Myocyte (in vitro differentiated cells): ENCODE measurements around the gene PEX3. TPM values are rescaled to one million over a fixed set of nuclear protein-coding genes. Genes with fewer than 3 reads are reported as not detected.
"Not testable (repeated sequence)": the region's sequence is repeated elsewhere in the genome, so short reads cannot be mapped to it uniquely, and the experiment has no call there.

ENCODE experiments used
- DNase-seq: peaks from one replicate; pipeline ENCODE4 v3.0.0-alpha.2; 2012; ENCODE audit warnings: low read depth
- total RNA-seq: library from RNA; depleted of rRNA; stranded (reverse); fragments of >200 nt; gene quantifications from 2 replicates; pipeline ENCODE4 v1.2.3, GENCODE V29; 2014

The PEX3 gene
- total RNA-seq, 1 donor from 2014 or later = 13.3 TPM

DNA sequence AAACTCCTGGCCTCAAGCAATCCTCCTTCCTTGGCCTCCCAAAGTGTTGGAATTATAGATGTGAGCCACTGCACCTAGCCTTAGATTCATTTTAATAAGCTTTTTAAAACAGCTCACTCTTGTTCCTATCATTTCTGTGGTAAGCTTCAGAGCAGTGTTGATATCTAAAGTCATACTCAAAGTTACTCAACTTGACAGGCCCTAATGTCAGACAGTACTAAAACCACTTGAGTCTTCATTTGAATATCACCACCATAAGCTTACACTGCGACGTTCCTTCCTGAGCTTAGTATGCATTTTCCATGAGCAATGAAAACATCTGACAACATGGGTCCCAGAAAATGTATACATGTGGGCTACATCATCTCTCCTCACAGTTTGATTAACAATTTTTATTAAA, 54.9 kb downstream of the PEX3 start:
- DNase-seq = no peak

DNA sequence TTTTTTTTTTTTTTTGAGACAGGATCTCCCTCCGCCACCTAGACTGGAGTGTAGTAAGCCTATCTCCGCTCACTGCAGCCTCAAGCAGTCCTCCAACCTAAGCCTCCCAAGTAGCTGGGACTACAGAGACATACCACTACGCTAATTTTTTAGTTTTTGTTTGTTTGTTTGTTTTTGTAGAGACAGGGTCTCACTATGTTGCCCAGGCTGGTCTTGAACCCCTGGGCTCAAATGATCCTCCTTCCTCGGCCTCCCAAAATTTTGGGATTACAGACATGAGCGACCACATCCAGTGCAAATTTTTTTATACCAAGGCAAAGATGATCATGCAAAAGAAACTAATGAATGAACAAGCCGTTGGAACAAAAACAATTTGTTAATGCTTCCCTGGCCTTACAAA, 55.6 kb downstream of the PEX3 start:
- no peak for DNase-seq

DNA sequence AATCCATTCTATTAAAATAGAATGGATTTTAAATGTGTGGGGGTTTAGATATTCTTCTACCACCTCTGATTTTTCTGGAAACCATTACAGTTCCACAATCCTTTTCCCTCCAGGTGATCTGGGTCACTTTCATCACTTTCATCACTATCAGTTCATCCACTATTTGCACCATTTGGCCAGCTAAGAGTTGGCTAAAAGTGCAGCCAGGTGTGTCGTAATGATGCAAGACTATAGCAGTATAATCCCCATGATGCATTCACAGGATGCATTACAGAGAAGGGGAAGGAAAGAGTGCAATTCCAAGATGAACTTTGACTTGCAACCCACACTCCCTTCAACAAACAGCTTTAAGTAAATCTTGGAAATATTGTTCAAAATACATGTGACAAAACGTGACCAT, 56.0 kb downstream of the PEX3 start:
- no peak for DNase-seq

GRCh38 chr6:143507358-143508145, 56.9 kb downstream of the PEX3 start:
- DNase-seq = no peak

- not testable (repeated sequence) for DNase-seq
Measured at GRCh38 chr6:143510326-143510725, 59.7 kb downstream of the PEX3 start.

GRCh38 chr6:143510991-143511891, 60.6 kb downstream of the PEX3 start, which contains the start of gene FUCA2:
FUCA2 (minus strand) TSS chr6:143511720; CDS start chr6:143511634, 86 bp downstream.
- DNase-seq = peak; percentile 96

DNA sequence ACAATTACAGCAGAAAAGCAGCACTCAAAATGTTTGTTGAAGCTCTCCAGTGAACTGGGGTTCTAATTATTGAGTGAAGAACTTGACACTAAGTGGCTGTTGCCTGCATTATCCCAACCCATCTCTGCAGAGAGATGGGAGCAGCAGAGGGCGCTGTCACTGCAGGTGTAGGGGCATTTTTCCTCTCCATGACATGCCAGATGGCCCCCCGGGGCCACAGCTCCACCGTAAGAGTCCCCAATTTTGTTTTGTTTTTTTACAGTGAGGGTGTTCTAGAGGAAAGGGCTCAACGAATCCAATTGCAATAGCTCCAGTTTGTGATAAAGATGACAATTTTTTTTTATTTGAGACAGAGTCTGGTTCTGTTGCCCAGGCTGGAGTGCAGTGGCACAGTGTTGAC, 62.8 kb downstream of the PEX3 start:
- DNase-seq = no peak

DNA sequence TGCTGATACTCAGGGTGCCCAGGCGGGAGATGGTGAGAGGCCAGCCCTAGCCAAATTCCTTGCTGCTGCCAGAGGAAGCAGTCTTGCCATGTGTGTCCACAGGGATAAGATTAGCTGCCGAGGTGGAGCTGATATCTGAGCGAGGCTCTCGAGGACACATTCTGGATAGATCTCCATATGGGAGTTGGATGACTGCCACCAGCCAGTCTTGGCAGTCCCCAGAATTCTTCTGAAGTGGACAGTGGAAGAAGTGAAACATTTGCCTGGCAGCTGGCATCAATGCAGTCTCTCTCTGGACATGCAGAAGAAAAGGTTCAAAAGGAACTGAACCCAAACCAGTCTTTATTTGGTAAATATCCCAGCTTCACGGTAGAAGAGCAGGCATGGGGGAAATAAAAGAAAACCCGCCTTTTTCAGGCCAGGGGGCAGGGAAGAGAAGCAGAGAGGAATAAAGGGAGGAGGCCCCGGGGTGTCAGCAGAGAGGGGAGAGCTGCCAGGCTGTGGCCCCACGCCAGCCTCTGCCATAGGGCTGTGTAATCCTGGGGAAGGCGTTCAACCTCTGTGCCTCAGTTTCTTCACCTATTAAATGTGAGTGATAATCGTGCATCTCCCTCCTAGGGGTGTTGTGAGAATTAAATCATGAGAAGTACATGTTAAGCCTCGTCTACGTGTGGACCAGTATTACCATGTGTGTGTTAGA, 64.6 kb downstream of the PEX3 start:
- peak; percentile 76 for DNase-seq

DNA sequence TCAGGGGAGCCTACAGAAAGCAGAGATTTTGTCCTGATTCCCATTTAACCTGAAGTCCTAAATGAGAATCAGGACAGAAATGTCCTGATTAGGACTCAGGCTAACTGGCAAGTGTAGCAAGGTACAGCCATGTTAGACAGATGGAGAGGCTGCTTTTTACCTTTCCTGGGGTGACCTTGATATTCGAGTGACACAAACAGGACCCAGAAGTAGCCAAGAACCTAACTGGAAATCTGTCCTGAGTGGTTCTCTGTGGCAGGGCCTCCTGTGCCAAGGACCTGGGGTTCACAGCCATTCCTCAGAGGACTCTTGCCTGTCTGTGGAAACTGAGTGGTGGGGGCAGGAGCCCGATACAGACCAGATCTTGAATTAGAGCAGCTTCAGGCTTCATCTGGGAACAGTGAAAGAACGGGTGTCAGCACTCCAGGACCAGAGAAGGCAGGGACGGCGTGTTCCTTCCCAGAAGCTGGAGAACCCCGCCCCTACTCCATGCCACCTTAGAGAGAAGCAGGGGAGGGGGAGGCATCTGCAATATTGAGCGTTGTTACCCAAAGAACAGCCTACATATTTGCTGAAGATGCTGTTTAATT, 65.3 kb downstream of the PEX3 start:
- no peak for DNase-seq

GRCh38 chr6:143516690-143517446, 66.3 kb downstream of the PEX3 start:
- DNase-seq = no peak

DNA sequence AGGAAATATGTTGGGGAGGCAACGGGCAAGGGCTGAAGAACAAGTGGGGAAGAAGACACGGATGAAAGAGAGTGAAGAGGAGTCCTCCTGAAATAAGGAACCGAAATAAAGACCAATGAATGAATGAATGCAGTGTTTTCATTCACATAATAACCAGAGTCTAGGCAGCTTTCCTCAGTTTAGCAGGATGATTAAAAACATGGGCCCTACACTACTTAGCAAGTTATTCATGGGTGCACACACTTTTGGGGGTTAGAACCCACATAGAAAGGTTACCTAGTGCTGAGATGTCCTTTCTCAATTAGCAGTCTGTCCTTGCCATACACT, 66.8 kb downstream of the PEX3 start:
- DNase-seq = no peak

- DNase-seq = no peak
Measured at GRCh38 chr6:143522039-143522600, 71.5 kb downstream of the PEX3 start.

- DNase-seq = no peak
Measured at GRCh38 chr6:143525356-143525755, 74.8 kb downstream of the PEX3 start.

DNA sequence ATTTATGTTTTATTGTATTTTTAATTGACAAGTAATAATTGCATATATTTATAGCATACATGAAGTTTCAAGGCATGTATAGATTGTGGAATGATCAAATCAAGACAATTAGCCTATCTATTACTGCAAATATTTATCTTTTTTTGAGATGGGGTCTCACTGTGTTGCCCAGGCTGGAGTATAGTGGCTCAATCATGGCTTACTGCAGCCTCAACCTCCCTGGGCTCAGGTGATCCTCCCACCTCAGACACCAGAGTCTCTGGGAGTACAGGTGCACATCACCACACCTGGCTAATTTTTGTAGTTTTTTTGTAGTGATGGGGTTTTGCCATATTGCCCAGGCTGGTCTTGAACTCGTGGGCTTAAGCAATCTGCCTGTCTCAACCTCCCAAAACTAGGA, 77.1 kb downstream of the PEX3 start:
- no peak for DNase-seq

GRCh38 chr6:143528164-143528811, 77.7 kb downstream of the PEX3 start:
- DNase-seq = no peak

GRCh38 chr6:143529095-143529494, 78.5 kb downstream of the PEX3 start:
- DNase-seq = no peak

DNA sequence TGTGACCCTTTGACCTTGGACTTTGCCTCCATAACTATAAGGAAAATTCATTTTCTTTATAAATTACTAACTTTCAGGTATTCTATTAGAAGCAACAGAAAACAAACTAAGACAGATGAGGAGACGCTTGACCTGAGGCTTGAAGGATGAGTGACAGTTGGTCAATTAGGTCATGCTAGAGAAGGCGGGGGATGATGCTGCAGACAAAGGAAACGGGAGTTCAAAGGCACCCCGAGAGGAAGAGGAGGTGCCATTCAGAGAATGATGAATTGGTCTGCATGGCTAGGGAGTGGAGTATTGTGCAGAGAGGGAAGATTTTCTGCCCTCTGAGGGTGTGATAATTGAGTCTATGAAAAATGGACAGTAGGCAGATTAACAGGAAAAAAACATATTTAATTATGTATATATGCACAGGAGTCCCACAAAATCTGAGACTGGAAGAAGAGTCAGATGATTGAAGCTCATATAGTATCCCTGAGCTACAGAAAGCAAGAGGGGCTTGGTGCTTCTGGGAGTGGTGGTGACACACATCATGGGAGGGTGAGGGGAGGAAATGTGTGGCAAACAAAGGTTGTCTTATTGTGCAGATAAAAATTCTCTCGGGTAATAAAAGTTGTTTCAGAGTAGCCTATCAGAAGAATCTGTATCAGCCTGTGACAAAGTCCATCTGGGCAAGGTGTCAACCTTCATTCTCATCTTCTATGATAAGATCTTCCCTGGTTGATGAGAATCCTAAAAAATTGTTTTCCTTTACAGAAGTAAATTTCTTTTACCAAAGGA, 81.3 kb downstream of the PEX3 start:
- no peak for DNase-seq

GRCh38 chr6:143535189-143535614, 84.6 kb downstream of the PEX3 start:
- no peak for DNase-seq

GRCh38 chr6:143536461-143536865, 85.9 kb downstream of the PEX3 start:
- peak; percentile 40 for DNase-seq
